ENCODE results near the gene ACAA1. TPM values are rescaled to one million over a fixed set of nuclear protein-coding genes. Genes with fewer than 3 reads are reported as not detected.
A peak's percentile ranks its signal among the peaks of the same experiment; 100 is the strongest.

ACAA1 gene
- total RNA-seq (2021), result 41.9 and 44.3 TPM in 2 replicates
- long read RNA-seq, transcript ACAA1-202 (12 exons, 1,785 nt), result major isoform, 181 of 368 reads
- long read RNA-seq, transcript ACAA1-203 (10 exons, 1,944 nt), result minor isoform, 24 of 368 reads
- long read RNA-seq, partial matches to known transcripts, result 1 of 368 reads
- long read RNA-seq, other reads (novel, unspliced or antisense), result 162 of 368 reads

DNA sequence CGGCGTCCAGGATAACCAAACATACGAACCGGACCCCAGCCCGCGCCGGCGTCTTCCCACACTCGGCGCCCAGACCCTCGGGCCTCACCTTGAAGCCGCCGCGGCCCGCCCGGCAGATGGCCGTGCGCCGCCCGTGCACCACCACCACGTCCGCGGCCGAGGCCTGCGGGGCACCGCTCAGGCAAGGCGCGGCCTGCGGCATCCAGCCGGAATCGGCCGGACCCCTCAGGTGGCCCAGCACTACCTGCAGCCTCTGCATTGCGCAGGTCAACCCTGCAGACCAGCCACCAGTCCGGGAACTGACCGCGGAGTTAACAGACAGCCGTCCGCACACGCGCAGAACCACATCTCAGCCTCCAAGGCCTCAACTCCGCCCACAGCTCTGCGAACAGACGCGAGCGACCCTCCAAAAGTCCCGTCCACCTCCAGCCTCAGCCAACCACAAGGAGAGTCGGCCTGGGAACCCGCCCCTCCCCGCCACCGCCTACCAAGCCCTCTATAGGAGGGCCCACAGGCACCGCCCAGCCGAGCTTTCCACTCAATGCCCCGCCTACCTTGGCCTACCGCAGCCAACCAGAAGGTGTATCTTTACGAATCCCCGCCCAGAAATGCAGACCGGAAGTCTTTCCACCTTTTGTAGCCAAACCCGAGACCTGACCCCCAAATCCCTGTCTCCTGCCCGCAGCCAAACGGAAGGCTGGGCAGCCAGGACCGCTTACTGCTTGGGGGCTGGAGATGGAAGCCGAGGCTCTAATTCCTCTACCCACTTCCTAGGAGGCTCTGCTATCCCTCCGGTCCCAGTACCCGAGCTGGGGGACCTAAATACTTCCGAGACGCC, at the start of gene ACAA1:
Gene ACAA1 (minus strand): TSS at position 351 of the 838 bp plus-strand sequence. CDS start 92 bp downstream, at position 259.
- H3K4me3 Mint-ChIP-seq, result peak within 1 kb of the TSS; percentile 91 to 92
- DNase-seq, result peak; percentile 100
- Histone ChIP-seq H4K5ac (ENCODE audit: insufficient read length, low read depth, low read length) (no peak within 1 kb of the TSS), H3K79me2 (ENCODE audit: insufficient read depth, low read length) (no peaks in the 10 kb centered on the region), H2AK5ac (ENCODE audit: insufficient read length, low read length) (no peak within 1 kb of the TSS), H3K56ac (ENCODE audit: insufficient read length, low read depth, low read length) (no peak within 1 kb of the TSS), H3K4ac (ENCODE audit: low read depth, low read length) (no peak within 1 kb of the TSS), H3K4me2 (ENCODE audit: insufficient read depth, insufficient read length, low read length) (peak within 1 kb of the TSS; percentile 80), H3K9ac (ENCODE audit: extremely low read depth, insufficient read length, low read length) (peak within 1 kb of the TSS; percentile 80), H3K4me1 (ENCODE audit: insufficient read depth, low read length) (peaks cover 8% of the 10 kb centered on the region; the same call in 1 of the 2 replicates), H3K18ac (ENCODE audit: insufficient read length, low read depth, low read length) (no peak within 1 kb of the TSS), H4K8ac (replicated peaks; ENCODE audit: insufficient read length, low read depth, low read length) (no peak within 1 kb of the TSS), H4K91ac (ENCODE audit: insufficient read length, low read depth, low read length) (no peak within 1 kb of the TSS), H3K23ac (ENCODE audit: insufficient read length, low read depth, low read length) (no peak within 1 kb of the TSS), H2BK20ac (ENCODE audit: low read depth, low read length, poor library complexity, severe bottlenecking) (no peak within 1 kb of the TSS), H3K27me3 (ENCODE audit: insufficient read depth, low read length) (no peaks in the 10 kb centered on the region), H3K14ac (ENCODE audit: insufficient read depth, low read length) (peak within 1 kb of the TSS; percentile 40; the same call in 1 of the 2 replicates), H2BK12ac (ENCODE audit: insufficient read length, low read depth, low read length) (no peak within 1 kb of the TSS), H3K27ac (ENCODE audit: insufficient read length, low read depth, low read length) (no peak within 1 kb of the TSS), H2BK5ac (ENCODE audit: insufficient read length, low read length) (no peak within 1 kb of the TSS), H2AFZ (ENCODE audit: low read length) (no peak within 1 kb of the TSS), H3K23me2 (ENCODE audit: insufficient read length, low read depth, low read length, poor library complexity, severe bottlenecking) (peaks cover 18% of the 10 kb centered on the region), H3K79me1 (ENCODE audit: insufficient read depth, low read depth, low read length, poor library complexity, severe bottlenecking) (no peaks in the 10 kb centered on the region), H4K20me1 (ENCODE audit: control insufficient read depth, insufficient read depth, insufficient read length) (no peaks in the 10 kb centered on the region), H2BK120ac (ENCODE audit: low read depth, low read length, poor library complexity, severe bottlenecking) (no peak within 1 kb of the TSS), H3K9me3 (ENCODE audit: control insufficient read depth, low read depth, low read length) (no peaks in the 10 kb centered on the region), H3T11ph (ENCODE audit: low read length) (no peak within 1 kb of the TSS), H2BK15ac (ENCODE audit: low read depth, low read length) (no peak within 1 kb of the TSS)
- H3K9me3 Mint-ChIP-seq, result no peaks in the 10 kb centered on the region; a peak in 1 of 5 replicates
- H3K36me3 Mint-ChIP-seq (ENCODE audit: insufficient read depth in 1 of 3, low read depth in 3 of 3), result peaks cover 26 to 49% (median 28%) of the 10 kb centered on the region in 3 experiments
- peak within 1 kb of the TSS; percentile 84 to 96 (median 89) for H3K27ac Mint-ChIP-seq
- no peak for TF ChIP-seq CTCF (conservative IDR thresholded peaks at IDR 0.05)
- H3K27me3 Mint-ChIP-seq (ENCODE audit: low read depth), result no peaks in the 10 kb centered on the region; the same call in 1 of the 2 replicates
- H3K4me1 Mint-ChIP-seq, result peaks cover 37 to 42% of the 10 kb centered on the region in 2 experiments
- no CpG with 5 or more reads among the region's 66 CpGs for WGBS (ENCODE audit: extremely low coverage, insufficient read length, low lambda C conversion rate)
